ENCODE measurements around the gene IRF9. TPM values are rescaled to one million over a fixed set of nuclear protein-coding genes. Genes with fewer than 3 reads are reported as not detected.

Gene IRF9
- total RNA-seq, 6 donors from 2014 or later, result 78.2 to 192 (median 107) TPM

DNA sequence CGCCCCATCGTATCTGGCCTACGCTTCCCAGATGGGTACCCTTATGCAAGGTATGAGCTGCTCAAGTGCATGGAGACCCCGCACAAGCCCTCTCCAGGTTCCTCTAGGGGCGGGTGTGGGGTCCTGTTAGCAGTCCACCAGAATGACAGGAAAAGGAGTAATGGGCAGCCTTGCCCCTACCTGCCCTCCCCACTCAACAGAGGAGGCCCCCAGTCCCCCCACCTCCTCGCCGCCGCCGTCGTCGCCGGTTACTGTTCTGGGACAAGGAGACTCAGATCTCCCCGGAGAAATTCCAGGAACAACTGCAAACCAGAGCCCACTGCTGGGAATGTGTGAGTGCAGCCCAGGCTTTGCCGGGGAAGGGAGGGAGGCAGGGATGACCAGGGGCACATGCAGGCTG is 16.8 kb downstream of the IRF9 start:
- no peaks in the 10 kb centered on the region for H3K27me3 ChIP-seq
- 95 to 97% methylated on average over 14 of the region's 14 CpGs for WGBS, 2 donors
- no peaks in the 10 kb centered on the region for H3K9me3 ChIP-seq
- H3K36me3 ChIP-seq, result peaks cover 14 to 89% (median 80%) of the 10 kb centered on the region in 4 donors
- H3K4me1 ChIP-seq, result no peaks in the 10 kb centered on the region
- H3K4me3 ChIP-seq, result no peak overlapping the region
- no peak for TF ChIP-seq POLR2AphosphoS5 (IDR thresholded peaks at IDR 0.05)
- TF ChIP-seq, protein P1, sequence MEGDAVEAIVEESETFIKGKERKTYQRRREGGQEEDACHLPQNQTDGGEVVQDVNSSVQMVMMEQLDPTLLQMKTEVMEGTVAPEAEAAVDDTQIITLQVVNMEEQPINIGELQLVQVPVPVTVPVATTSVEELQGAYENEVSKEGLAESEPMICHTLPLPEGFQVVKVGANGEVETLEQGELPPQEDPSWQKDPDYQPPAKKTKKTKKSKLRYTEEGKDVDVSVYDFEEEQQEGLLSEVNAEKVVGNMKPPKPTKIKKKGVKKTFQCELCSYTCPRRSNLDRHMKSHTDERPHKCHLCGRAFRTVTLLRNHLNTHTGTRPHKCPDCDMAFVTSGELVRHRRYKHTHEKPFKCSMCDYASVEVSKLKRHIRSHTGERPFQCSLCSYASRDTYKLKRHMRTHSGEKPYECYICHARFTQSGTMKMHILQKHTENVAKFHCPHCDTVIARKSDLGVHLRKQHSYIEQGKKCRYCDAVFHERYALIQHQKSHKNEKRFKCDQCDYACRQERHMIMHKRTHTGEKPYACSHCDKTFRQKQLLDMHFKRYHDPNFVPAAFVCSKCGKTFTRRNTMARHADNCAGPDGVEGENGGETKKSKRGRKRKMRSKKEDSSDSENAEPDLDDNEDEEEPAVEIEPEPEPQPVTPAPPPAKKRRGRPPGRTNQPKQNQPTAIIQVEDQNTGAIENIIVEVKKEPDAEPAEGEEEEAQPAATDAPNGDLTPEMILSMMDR (IDR thresholded peaks at IDR 0.05), result no peak
- TF ChIP-seq POLR2A (IDR thresholded peaks at IDR 0.05), result no peak
- TF ChIP-seq EP300 (IDR thresholded peaks at IDR 0.05), result no peak
- ATAC-seq (ENCODE audit: low FRiP score in 2 of 2) (no peak), DNase-seq (peak in 1 of 2 donors; percentile 84)
- H3K27ac ChIP-seq, result no peak overlapping the region

DNA sequence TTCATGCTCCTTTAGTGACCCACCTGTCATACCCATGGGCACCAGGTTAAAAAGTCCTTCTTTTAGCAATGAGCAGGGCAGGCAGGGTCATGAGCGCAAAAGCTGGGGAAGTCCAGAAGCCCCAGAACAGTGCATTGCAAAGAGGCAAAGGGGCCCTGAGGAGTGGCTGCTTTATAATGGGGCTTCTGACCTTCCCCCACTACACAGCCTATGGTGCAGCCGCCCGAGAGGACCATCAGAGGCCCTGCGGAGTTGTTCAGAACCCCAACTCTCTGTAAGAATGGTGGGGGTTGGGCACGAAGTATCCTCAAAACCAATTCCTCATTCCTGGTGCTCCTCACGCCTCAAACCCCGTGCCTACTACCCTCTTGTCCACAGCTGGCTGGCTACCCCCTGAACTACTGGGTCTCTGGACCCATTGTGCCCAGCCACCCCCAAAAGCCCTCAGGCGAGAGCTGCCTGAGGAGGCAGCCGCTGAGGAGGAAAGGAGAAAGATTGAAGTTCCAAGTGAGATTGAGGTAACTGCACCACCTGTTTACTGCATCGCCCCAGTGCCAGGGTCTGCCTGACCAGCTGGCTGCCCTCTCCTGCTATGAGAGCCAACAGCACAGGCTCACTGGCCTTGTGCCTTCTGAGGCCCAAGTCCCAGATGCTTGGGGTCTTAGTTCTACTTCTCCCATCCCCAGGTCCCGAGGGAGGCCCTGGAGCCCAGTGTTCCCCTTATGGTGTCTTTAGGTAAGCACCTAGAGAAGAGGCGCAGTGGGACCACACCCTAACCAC is 17.5 kb downstream of the IRF9 start:
- Histone ChIP-seq H3K27me3 (no peaks in the 10 kb centered on the region), H3K27ac (no peak overlapping the region), H3K36me3 (peaks cover 14 to 89% (median 83%) of the 10 kb centered on the region in 4 donors), H3K4me3 (no peak overlapping the region), H3K9me3 (no peaks in the 10 kb centered on the region), H3K4me1 (no peaks in the 10 kb centered on the region)
- DNase-seq, result no peak
- TF ChIP-seq, protein P1 (IDR thresholded peaks at IDR 0.05), result no peak
- TF ChIP-seq EP300 (IDR thresholded peaks at IDR 0.05), result no peak
- TF ChIP-seq POLR2AphosphoS5 (IDR thresholded peaks at IDR 0.05), result no peak
- TF ChIP-seq POLR2A (IDR thresholded peaks at IDR 0.05), result no peak
- ATAC-seq (ENCODE audit: low FRiP score in 2 of 2), result no peak
- WGBS, 2 donors, result 85 to 90% methylated on average over 10 to 12 of the region's 12 CpGs

DNA sequence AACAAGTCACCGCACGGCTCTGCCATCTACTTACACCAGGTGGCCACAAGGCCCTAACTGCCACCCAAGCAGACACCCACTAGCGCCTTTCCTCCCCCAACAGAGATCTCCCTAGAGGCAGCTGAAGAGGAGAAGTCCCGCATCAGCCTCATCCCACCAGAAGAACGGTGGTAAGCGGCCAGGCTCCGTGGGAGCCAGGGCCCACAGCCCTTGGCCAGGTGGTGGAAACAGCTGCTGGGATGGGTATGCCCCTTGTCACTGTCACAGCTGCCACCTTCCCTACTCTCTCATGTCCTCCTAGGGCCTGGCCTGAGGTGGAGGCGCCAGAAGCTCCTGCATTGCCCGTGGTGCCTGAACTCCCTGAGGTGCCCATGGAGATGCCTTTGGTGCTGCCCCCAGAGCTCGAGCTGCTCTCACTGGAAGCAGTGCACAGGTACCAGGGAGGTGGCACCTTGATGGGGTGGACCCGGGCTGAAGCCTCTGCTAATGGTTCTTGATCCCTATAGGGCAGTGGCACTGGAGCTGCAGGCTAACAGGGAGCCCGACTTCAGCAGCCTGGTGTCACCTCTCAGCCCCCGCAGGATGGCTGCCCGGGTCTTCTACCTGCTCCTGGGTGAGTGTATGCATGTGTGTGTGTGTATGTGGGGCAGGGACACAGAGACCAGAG is 18.4 kb downstream of the IRF9 start:
- DNase-seq (no peak), ATAC-seq (ENCODE audit: low FRiP score in 2 of 2) (no peak)
- no peak for TF ChIP-seq EP300 (IDR thresholded peaks at IDR 0.05)
- no peak for TF ChIP-seq POLR2A (IDR thresholded peaks at IDR 0.05)
- TF ChIP-seq, protein P1 (IDR thresholded peaks at IDR 0.05), result no peak
- TF ChIP-seq POLR2AphosphoS5 (IDR thresholded peaks at IDR 0.05), result no peak
- Histone ChIP-seq H3K9me3 (no peaks in the 10 kb centered on the region), H3K27ac (no peak overlapping the region), H3K27me3 (no peaks in the 10 kb centered on the region), H3K4me1 (no peaks in the 10 kb centered on the region), H3K36me3 (peaks cover 14 to 95% (median 88%) of the 10 kb centered on the region in 4 donors), H3K4me3 (no peak overlapping the region)
- 90 to 91% methylated on average over 6 to 13 of the region's 14 CpGs for WGBS, 2 donors

DNA sequence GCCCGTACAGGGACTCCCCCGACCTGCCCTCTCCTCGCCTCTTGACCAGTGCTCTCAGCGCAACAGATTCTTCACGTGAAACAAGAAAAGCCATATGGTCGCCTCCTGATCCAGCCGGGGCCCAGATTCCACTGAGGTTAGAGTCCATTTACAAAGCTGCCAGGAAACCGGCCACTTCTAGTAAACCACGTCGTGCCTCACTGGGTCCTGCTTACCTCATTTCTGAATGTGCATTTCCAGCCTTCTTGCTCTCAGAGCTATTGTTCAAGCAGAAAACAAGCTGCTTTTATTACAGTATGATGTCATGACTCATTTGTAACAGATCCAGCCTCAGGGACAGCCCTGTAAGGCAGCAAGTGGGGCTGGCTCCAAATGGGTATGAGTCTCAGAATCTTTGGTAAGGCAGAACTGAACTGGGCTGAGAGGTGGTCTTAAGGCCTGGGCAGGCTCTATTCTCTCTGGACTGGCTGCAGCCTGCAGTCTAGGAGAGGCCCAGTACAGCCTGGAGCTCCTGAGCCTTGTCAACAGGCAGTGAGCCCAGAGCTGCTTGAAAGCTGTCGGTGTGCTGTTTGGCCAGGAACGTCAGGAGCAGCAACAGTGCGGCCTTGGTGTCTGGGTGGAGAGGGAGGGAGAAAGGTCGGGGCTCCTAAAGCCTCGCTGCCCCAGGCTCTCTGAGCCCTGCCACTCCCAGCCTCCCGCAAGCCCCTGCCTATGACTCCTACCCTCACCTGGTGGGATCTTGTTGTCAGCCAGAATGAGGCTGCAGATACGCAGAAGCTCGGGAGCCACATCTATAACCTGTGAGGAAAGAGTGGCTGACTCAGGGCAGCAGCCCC is 19.1 kb downstream of the IRF9 start:
- 89 to 90% methylated on average over 17 to 18 of the region's 18 CpGs for WGBS, 2 donors
- Histone ChIP-seq H3K9me3 (no peaks in the 10 kb centered on the region), H3K4me3 (no peak overlapping the region), H3K27ac (no peak overlapping the region), H3K36me3 (peaks cover 14 to 98% (median 91%) of the 10 kb centered on the region in 4 donors), H3K27me3 (no peaks in the 10 kb centered on the region), H3K4me1 (no peaks in the 10 kb centered on the region)
- peak in 1 of 2 donors; percentile 44 for ATAC-seq (ENCODE audit: low FRiP score in 2 of 2)
- TF ChIP-seq POLR2AphosphoS5 (IDR thresholded peaks at IDR 0.05) (no peak), POLR2A (IDR thresholded peaks at IDR 0.05) (no peak), EP300 (IDR thresholded peaks at IDR 0.05) (no peak)
- TF ChIP-seq, protein P1 (IDR thresholded peaks at IDR 0.05), result no peak
- no peak for DNase-seq
